Colonic mucosa (tissue), 4 donors: ENCODE results near the gene RCOR2. TPM values are rescaled to one million over a fixed set of nuclear protein-coding genes. Genes with fewer than 3 reads are reported as not detected.
A peak's percentile ranks its signal among the peaks of the same experiment; 100 is the strongest.

Source experiments
- DNase-seq: peaks from one replicate; pipeline ENCODE4 v3.0.0-alpha.2; 2020
- H3K27ac ChIP-seq: fragments of 200-600 bp; one replicate; pipeline ENCODE4 v1.8.0; 2021
- H3K27me3 ChIP-seq: fragments of 200-600 bp; one replicate; pipeline ENCODE4 v1.8.0; 2021
- H3K36me3 ChIP-seq: fragments of 200-600 bp; one replicate; pipeline ENCODE4 v1.8.0; 2021
- H3K4me1 ChIP-seq: fragments of 200-600 bp; one replicate; pipeline ENCODE4 v1.8.0; 2021; ENCODE audit warnings: mild to moderate bottlenecking
- H3K4me3 ChIP-seq: fragments of 200-600 bp; one replicate; pipeline ENCODE4 v1.8.0; 2021
- H3K9ac ChIP-seq, 2 donors: one replicate each; pipeline ENCODE4 v1.7.0; 2013; ENCODE audit warnings: control low read depth in 2 of 2, low read depth in 2 of 2, low read length in 2 of 2
- H3K9me3 ChIP-seq: fragments of 200-600 bp; one replicate; pipeline ENCODE4 v1.8.0; 2021
- CTCF ChIP-seq: fragments of 200-600 bp; IDR thresholded peaks from one replicate; pipeline ENCODE4 v1.8.0; 2022; ENCODE audit warnings: antibody characterized with exemption, mild to moderate bottlenecking
- intact Hi-C: fragments of 100-400 bp; cut with DNase I; formaldehyde crosslinking; loops from one replicate; pipeline ENCODE4 v1.14.1; 2022
- total RNA-seq, 2 donors: library from RNA; stranded (reverse); fragmentation: NEBNext Ultra II Directional in 1 of 2; extraction: Animal tissue kit (Norgen Biotek cat#: 25700) in 1 of 2; gene quantifications; one replicate each; pipeline ENCODE4 v1.2.1, GENCODE V29; 2021
- donor health status: healthy.
- donor health status: DM: no; HTN: no; CAD: no.
- donor health status: DM: no; HTN: no; CAD: no.

Gene RCOR2
- total RNA-seq, 2 donors from 2014 or later: 4.8 to 5.2 TPM

- Histone ChIP-seq H3K27ac (peak overlapping the region; percentile 84), H3K4me3 (peak overlapping the region; percentile 50), H3K9me3 (no peaks in the 10 kb centered on the region), H3K27me3 (no peaks in the 10 kb centered on the region), H3K4me1 (peaks cover 35% of the 10 kb centered on the region), H3K36me3 (no peaks in the 10 kb centered on the region), H3K9ac (peak overlapping the region; percentile 68 to 85)
- no peak for TF ChIP-seq CTCF
- intact Hi-C loops: no loop called here
- peak; percentile 90 for DNase-seq
Measured at GRCh38 chr11:63917692-63918506, 935 bp upstream of the RCOR2 start.

GRCh38 chr11:63915961-63916836 is 765 bp downstream of the RCOR2 start:
- intact Hi-C loops: no loop called here
- TF ChIP-seq CTCF: peak; percentile 41
- H3K4me3 ChIP-seq: peak overlapping the region; percentile 50
- H3K9ac ChIP-seq: peak overlapping the region; percentile 34 to 58
- no peaks in the 10 kb centered on the region for H3K9me3 ChIP-seq
- H3K36me3 ChIP-seq: no peaks in the 10 kb centered on the region
- peak; percentile 78 for DNase-seq
- H3K27me3 ChIP-seq: no peaks in the 10 kb centered on the region
- H3K27ac ChIP-seq: no peak overlapping the region
- peaks cover 35% of the 10 kb centered on the region for H3K4me1 ChIP-seq

- Histone ChIP-seq H3K36me3 (no peaks in the 10 kb centered on the region), H3K4me1 (peaks cover 30% of the 10 kb centered on the region), H3K27me3 (no peaks in the 10 kb centered on the region), H3K27ac (no peak overlapping the region), H3K9ac (no peak overlapping the region), H3K4me3 (no peak overlapping the region), H3K9me3 (no peaks in the 10 kb centered on the region)
- intact Hi-C loops: no loop called here
- no peak for DNase-seq
- no peak for TF ChIP-seq CTCF
Measured at GRCh38 chr11:63914896-63915691, 1.9 kb downstream of the RCOR2 start.

- H3K4me1 ChIP-seq: peaks cover 24% of the 10 kb centered on the region
- H3K36me3 ChIP-seq: peaks cover 2% of the 10 kb centered on the region
- no peaks in the 10 kb centered on the region for H3K9me3 ChIP-seq
- no peaks in the 10 kb centered on the region for H3K27me3 ChIP-seq
- no peak overlapping the region for H3K27ac ChIP-seq
- no peak for DNase-seq
- H3K9ac ChIP-seq: no peak overlapping the region
- intact Hi-C loops: no loop called here
- no peak for TF ChIP-seq CTCF
- no peak overlapping the region for H3K4me3 ChIP-seq
Measured at GRCh38 chr11:63913866-63914830, 2.8 kb downstream of the RCOR2 start.
